Activated CD8-positive, alpha-beta memory T cell treated with anti-CD3 and anti-CD28 coated beads, Interleukin-2, amount 50 U/mL, for 24 hours (primary cell): ENCODE measurements around the gene PDCD2.
"Not testable (repeated sequence)": the region's sequence is repeated elsewhere in the genome, so short reads cannot be mapped to it uniquely, and the experiment has no call there.

ENCODE experiments used
- DNase-seq: peaks from one replicate; pipeline ENCODE4 v3.0.0-alpha.2; 2020; ENCODE audit errors: extremely low read depth

Gene PDCD2

GRCh38 chr6:170552765-170553533 is 31.5 kb downstream of the PDCD2 start, which contains the start of gene PSMB1:
TSS of gene PSMB1 (minus strand) at chr6:170553307. CDS start at chr6:170553242, 65 bp downstream.
- DNase-seq = peak; percentile 78

- no peak for DNase-seq
These were observed 39.0 kb downstream of the PDCD2 start for GRCh38 chr6:170545405-170545804.

- no peak for DNase-seq
These were observed 42.3 kb downstream of the PDCD2 start for GRCh38 chr6:170542031-170542719.

GRCh38 chr6:170537329-170537728 is 47.1 kb downstream of the PDCD2 start:
- no peak for DNase-seq

GRCh38 chr6:170536671-170537070 is 47.8 kb downstream of the PDCD2 start:
- no peak for DNase-seq

- no peak for DNase-seq
These were observed 49.4 kb downstream of the PDCD2 start for GRCh38 chr6:170535004-170535403.

- DNase-seq = no peak
These were observed 50.6 kb downstream of the PDCD2 start for GRCh38 chr6:170533792-170534191.

GRCh38 chr6:170532867-170533488 is 51.5 kb downstream of the PDCD2 start:
- no peak for DNase-seq

- DNase-seq = peak; percentile 35
These were observed 54.5 kb downstream of the PDCD2 start for GRCh38 chr6:170529839-170530469.

GRCh38 chr6:170527995-170528394 is 56.4 kb downstream of the PDCD2 start:
- not testable (repeated sequence) for DNase-seq

GRCh38 chr6:170525795-170526194 is 58.6 kb downstream of the PDCD2 start:
- DNase-seq = no peak
